HG03575 (cell line): Measurements from ENCODE around the gene BCL2L2.
"Not testable (repeated sequence)": the region's sequence is repeated elsewhere in the genome, so short reads cannot be mapped to it uniquely, and the experiment has no call there.

ENCODE experiments used
- ATAC-seq: cut with Tn5 transposase; IDR thresholded peaks from one replicate; pipeline ENCODE4 v1.9.1; 2021; ENCODE audit not compliant: unreplicated experiment, insufficient number of reproducible peaks, low FRiP score; ENCODE audit errors: extremely low read depth

The BCL2L2 gene

DNA sequence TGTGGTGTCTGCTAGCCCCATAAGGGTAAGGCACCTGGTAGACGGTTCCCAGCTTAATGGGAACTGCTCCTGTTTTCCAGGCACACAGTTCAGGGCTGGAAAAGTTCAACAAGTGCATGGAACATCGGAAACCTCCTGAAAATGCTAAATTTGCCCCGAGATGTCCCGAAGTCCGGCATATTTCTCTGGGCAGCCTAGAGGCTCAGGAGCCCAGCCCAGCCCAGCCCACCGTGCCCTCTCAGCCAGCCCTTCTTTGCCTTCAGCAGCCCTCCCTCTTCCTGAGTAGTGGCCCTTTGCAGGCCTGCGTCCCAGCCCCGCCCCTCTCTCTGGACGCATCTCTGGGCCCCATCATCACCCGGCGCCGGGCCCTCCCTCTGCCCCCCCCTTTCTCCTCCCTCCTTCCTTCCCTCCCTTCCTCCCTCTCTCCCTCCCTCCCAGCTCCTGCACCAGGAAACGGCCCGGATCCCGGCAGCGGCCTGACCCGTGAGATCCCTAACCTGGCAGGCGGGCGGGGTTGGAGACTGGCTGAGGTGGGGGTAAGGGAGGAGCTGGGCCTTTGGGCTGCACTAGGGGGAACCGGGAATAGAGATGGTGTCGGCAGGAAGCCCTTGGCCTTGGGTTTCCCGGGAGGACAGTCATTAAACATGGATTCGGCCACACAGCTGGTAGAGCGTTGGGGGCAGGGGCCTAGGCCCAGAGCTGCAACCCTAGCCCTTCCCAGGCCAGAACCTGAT lies at the start of gene BCL2L2:
BCL2L2 (plus strand) TSS at position 422 of the 734 bp plus-strand sequence. CDS start 935 bp downstream, outside the sequence.
- no peak for ATAC-seq

DNA sequence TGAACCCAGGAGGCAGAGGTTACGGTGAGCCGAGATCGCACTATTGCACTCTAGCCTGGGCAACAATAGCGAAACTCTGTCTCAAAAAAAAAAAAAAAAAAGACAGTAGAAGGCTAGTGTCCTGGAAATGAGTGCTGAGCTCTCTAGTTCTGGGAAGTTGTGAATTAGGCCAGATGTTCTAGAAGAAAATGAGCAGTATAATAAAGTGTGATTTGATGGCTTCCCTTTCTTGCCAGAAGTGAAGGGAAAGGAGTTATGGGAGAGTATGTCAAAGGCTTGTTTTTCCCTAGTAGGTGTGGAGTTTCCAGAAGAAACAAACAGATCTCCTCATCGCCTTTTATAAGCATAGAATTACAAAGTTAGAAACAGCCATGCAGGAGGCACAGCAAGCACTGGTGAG lies 48.4 kb upstream of the BCL2L2 start:
- no peak for ATAC-seq

GRCh38 chr14:23259426-23259825 lies 47.2 kb upstream of the BCL2L2 start:
- ATAC-seq = no peak

DNA sequence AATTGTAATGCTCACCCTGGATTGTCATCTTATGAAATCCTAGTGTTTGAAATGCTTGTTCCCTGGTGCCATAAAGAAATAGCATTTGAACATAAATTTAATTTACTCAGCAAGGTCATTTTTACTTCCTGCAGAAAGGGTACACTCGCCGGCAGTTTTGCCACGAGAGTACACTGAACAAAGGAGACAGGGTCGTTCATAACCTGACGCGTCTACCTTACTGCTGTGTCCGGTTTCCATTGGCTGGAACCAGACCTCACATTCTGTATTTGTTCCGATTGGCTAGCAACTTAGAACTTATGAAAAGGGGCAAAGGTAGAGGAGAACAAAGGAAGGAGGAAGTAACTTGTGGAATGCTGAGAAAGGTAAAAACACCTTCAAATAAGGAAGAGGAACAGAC lies 45.8 kb upstream of the BCL2L2 start:
- ATAC-seq = not testable (repeated sequence)

- ATAC-seq = no peak
These were observed 37.4 kb upstream of the BCL2L2 start for GRCh38 chr14:23269193-23269592.

DNA sequence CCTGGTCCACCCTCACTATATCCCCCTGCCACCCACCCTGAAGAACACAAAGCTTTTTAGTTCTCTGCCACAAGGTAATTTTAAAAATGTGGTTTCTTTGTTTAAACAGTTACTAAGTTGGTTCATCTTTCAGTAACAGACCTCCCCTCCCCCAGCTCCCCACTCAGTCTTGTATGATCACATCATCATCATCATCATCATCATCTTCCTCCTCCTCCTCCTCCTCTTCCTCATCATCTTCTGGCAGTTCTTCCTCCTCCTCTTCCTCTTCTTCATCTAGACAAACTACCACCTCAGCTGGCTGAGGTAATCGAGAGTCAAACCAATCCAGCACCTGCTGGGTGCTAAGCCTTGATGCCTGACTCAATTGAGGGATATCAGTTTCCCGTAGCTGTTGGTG lies 31.2 kb upstream of the BCL2L2 start:
- ATAC-seq = no peak

DNA sequence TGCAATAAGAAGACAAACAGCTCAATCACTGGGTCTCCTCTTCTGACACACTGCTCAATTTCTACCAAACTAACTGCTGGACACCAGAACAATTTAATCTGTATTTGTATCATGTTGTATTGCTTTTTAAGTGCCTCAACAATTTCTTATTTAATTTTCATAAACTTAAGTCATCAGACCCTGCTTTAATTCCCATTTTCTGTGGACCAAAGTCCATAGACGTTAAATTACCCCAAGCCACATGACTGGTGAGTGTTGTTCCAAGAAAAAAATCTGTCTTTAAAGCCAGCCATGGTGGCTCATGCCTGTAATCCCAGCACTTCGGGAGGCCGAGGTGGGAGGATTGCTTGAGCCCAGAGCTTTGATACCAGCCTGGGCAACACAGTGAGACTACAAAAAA lies 29.4 kb upstream of the BCL2L2 start:
- no peak for ATAC-seq

GRCh38 chr14:23277928-23278327 lies 28.7 kb upstream of the BCL2L2 start:
- ATAC-seq = not testable (repeated sequence)

DNA sequence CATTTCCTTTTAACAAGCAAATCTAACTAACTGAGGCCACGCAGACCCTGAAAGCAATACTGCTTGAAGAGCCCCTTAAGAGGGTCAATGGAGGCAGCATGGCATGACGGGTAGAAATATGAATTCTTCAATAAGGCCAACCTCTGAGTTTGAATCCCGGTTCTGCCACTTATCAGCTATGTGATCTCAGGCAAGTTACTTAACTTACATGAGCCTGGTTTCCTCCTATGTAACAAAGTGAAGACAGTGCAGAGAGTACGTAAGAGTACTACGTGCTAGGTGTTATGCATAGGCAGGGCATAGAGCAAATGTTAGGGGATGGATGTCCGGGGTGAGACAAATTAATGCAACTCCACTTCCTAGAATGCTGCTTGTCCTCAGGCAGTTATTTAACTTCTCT lies 25.4 kb upstream of the BCL2L2 start:
- no peak for ATAC-seq

DNA sequence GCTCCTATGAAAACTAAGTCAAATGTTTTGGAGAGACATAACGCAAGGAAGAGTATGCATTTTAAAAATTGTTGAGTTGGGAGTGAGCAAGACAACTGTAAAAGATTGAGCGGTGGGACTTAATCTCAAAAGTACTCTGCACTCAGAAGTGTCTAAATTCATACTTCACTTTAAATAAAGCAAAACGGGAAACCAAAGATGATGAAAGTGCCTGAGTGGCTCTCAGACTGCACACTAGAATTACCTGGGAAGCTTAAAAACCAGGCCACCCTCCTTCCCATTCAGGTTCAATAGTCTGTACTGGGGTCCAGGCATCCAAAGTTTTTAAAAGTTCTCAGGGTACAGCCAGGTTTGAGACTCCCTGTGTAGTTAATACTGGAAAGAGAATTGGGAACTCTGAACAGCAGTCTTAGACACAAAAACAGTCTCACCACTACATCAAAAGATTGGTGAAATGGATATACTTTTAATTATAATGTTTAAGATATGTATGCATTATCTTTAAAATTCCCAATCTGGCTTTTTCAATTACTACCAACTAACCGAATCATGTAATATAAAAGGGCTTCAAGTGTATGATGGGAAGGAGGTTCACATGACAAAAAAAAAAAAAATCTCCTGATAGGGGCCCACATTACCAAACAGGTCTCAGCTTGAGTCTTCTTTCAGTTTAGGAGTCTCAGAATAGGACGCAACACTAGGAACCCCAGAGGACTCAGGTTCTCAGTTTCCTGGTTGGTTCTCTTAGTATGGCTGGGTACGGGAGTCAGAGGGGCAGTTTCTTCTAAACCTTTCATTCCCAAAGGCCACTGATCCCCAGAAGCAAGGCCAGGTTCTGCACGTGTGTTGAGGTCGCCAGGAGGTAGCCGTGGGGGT lies 21.7 kb upstream of the BCL2L2 start:
- no peak for ATAC-seq

- peak; percentile 4 for ATAC-seq
These were observed 21.1 kb upstream of the BCL2L2 start for GRCh38 chr14:23285530-23286019.

- peak; percentile 85 for ATAC-seq
These were observed 20.4 kb upstream of the BCL2L2 start, which contains the start of gene HOMEZ for GRCh38 chr14:23286020-23286901. Gene HOMEZ (minus strand): TSS chr14:23286132. CDS start chr14:23285952, 180 bp downstream.

- ATAC-seq = no peak
These were observed 19.6 kb upstream of the BCL2L2 start for GRCh38 chr14:23286902-23287479.

- ATAC-seq = no peak
These were observed 11.7 kb upstream of the BCL2L2 start for GRCh38 chr14:23294734-23295561.

DNA sequence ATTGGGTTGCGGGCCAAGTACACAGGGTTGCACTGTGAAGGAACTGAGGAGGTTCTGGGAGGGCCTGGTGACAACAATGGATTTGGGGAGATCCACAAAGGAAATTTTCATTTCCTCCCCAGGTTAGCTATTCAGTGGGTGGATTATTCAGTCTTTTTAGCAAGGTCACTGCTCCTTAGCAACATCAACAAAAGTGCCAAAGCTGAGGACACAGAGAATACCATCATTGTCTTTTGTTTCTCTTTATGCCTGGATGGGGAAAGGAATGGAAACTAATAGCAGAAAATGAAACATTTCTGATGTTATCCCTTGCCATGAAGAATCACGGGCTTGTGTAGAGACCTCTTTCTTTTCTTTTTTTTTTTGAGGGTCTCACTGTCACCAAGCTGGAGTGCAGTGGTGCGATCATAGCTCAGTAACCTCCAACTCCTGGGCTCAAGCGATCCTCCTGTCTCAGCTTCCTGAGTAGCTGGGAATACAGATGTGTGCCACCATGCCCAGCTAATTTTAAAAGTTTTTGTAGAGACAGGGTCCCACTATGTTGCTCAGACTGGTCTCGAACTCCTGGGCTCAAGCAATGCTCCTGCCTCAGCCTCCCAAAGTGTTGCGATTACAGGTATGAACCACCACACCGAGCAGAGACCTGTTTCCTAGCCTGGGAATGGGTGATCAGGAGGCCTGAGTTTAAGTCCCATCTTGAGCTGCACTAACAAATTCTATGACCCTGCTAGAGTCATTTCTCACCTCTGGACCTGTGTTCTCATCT lies 10.4 kb upstream of the BCL2L2 start:
- ATAC-seq = no peak

- ATAC-seq = no peak
These were observed 9.5 kb upstream of the BCL2L2 start for GRCh38 chr14:23297096-23297495.

GRCh38 chr14:23297611-23298277 lies 8.9 kb upstream of the BCL2L2 start:
- no peak for ATAC-seq
